Endometrial microvascular endothelial cells (primary cell): Measurements from ENCODE around the gene BMPER. TPM values are rescaled to one million over a fixed set of nuclear protein-coding genes. Genes with fewer than 3 reads are reported as not detected.

Experiments used
- in situ Hi-C: cut with HindIII; loops from 2 replicates; pipeline ENCODE4 v1.10.0; 2017; ENCODE audit warnings: low sequenced_read_pairs, low pct_unique_long_range_greater_than_20kb; ENCODE audit errors: inconsistent ontology term
- total RNA-seq: library from RNA; depleted of rRNA; stranded (reverse); fragments of >200 nt; gene quantifications from one replicate; pipeline ENCODE4 v1.2.3, GENCODE V29; 2015; ENCODE audit errors: inconsistent ontology term

BMPER gene
- total RNA-seq: not detected

DNA sequence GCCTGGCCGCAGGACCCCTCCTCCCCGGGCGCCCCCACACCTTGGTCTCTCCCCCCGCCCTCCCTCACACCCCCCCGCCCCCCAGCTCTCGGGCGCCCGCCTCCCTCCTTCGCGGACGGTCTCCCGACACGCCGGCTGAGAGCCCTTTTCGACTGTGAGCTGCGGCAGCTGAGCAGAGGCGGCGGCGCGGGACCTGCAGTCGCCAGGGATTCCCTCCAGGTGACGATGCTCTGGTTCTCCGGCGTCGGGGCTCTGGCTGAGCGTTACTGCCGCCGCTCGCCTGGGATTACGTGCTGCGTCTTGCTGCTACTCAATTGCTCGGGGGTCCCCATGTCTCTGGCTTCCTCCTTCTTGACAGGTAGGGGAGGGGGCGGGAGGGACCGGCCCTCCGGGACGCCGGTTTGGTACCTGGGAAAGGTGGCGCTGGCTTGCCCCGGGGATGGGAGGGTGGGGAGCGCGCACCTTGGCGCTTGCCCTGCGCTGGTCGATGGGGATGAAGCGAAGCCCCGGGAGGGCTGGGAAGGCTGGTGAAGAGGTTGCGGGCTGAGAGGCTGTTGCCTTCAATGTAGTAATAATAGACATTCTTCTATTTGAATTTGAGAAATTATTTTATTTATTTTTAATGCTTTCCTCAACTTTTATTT lies at the start of gene BMPER:
Gene BMPER, plus strand, starts transcription at position 151 of the 644 bp plus-strand sequence. Its CDS starts 75 bp downstream, at position 226.
- in situ Hi-C loops: no loop called here

DNA sequence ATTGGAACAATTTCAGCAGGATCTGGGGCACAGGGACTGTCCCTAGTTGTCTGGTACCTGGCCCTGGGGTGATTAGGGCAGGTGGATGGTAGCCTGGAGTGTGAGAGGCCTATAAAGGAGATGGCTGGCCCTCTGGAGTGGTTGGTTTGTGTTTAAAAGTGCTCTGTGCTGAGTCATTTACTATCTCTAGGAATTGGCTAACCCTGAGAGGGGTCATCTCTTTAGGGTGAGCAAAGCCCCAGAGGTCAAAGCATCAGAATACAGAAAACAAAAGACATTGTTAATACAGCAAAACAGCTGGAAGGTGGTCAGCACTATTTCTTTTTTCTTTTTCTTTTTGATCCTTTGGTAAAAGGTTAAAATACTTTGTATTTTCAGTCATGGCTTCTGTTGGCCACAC lies 43.4 kb upstream of the BMPER start:
- in situ Hi-C loops: no loop called here

DNA sequence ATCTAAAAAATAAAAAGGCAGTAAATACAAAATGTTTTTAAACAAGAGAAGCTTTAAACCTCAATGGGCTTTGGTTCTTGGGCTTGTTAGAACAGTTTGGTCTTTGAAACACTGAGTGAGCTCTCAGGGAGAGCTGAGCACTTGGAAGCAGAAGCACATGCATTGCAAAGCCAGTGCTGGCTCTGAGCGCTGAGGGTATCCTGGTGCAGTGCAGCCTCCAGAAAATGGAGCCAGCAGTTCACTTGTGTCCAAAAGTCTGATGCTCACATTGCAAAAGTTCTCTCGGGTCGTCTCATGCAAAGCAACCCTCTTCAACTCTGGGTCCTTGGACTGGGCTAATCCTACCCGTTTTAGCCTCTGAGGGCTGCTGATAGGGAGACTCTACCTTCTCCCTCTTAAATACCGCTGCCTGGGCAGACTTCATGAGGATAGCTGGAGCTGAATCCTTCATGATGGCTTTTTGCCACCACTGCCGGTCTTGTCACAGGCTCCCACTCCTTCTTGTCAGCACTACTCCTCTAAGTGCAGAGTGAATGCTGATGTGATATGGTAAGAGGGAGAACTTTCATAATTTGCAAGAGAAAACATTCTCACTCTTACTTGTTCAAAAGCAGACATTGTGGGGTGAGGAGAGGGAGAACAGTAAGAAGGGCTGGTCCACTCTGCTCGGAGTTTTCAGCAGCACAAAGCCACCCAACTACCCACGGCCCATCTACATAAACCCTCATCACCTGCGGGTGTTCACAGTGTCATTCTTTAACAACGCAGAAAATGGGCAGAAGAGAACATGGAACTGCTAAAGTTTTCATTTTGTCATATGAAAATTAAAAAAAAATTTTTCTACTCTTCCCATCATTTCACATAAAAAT lies 42.2 kb upstream of the BMPER start:
- in situ Hi-C loops: no loop called here

DNA sequence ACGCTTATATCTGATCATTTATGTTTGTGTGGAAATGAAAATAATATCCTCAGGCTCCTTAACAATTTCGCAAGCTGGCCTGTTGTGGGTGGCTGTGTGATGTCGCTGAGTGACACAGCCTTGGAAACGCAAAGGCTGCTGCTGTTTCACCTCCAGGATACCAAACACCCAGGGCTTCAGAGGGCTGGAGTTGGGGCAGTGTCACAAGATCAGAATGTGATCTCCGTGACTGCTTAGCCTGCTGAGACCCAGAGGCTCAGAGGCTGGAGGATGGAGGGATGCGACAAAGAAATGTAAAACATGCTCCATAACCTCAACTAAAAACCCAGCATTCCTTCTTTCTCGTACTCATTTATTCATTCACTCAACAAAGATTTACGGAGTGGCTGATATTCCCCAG lies 37.2 kb upstream of the BMPER start:
- in situ Hi-C loops: no loop called here

DNA sequence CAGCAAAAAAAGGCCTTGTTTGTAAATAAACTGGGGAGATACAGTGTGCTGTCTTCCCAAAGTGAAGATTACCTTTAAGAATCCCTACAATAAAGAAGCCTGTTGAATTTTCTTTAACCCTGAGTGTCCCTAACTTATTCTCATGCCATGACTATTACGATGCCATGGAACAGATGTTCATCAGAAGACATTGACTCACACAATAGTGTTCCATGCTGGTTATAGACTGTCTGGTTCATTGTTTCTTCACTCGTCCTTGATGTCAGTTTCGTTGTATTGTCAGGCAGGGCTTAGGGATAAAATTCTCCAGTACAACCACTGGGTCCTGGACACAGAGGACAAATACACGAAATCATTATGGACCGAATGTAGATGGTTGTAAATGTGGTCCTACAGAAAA lies 36.2 kb upstream of the BMPER start:
- in situ Hi-C loops: no loop called here

DNA sequence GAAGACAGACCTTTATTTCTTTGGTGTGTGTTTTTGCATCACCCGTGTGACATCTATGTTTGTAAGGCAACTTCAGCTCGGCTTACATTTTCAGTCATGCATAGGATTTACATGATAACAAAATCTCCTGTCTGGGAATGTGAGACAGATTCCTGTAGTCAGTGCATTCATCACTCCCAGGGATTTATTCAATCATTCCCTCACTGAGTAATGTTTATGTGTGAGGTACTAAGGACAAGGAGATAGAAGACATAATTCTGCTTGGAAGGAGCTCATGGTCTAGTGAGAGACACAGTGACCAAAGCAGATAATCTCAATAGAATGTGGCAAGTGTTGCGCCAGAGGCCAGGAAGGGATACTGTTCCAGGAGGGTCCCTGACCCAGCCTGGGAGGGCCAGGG lies 35.2 kb upstream of the BMPER start:
- in situ Hi-C loops: no loop called here

DNA sequence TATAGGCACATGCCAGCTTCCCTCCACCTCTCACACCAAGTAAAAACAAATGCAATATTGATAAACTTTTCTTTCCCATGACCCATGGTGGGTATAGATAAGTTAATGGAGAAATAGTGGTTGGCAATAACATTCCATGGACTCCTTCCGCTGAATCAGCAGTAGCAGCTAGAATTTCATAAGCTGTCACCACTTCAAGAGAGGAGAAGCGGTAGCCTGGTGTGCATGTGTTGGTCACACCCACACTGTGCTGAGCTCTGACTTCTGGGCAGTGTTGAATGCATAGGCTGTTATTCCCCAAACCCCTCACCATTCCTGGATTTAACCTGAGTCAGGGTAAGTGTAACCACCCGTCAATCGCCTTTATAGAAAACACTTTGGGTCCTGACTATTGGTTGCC lies 32.5 kb upstream of the BMPER start:
- in situ Hi-C loops: no loop called here

DNA sequence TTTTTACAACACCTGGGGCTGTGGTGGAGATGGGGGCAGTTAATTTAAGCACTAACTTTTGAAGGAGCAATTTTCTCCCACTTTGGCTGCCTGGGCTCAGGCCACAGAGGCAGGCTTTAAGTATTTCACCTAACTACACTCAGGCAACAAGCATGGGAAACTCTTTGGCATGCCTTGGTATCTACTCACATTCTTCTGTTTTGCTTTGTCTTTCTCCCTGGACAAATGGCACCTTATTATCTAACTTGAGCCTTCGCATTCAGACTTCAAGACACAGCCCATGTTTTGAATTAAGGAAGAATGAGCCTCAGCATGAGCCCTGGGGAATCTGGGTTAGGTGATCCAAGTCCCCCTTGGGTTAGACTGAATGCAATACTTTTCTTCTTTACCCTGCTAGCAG lies 31.8 kb upstream of the BMPER start:
- in situ Hi-C loops: no loop called here

DNA sequence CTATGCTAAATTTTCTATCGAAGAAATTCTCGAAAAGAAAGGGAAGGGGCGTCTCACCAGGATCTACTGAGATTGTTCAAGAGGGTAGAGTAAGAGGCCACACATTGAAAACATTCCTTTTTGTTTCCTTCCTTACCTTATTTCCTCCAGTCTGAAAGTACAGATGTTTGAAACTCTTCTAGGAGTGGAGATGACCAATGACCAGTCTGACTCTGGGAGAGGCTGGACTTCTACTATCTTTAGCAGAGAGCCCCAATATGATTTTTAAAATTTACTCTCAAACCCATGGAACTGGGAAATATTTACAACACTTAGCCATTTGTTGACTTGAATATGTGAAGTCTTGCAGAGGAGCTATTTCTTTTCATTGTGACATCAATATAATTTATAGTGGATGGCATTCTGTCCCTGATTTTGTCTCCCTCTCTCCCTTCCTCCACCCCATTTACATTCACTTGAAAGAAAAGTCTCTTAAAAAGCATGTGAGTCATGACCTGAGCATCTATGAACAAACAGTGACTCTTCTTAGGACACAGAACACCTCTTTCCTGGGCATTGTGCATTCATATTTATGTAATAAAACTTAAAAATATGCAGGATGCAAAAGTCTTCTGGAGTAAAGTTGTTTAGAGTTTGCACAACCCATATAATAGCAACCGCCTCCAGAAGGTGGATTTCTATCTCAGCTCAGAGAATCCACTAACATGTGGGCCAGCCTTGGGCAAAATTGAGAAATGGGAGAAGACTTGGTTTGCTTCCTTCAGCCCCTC lies 31.2 kb upstream of the BMPER start:
- in situ Hi-C loops: no loop called here

DNA sequence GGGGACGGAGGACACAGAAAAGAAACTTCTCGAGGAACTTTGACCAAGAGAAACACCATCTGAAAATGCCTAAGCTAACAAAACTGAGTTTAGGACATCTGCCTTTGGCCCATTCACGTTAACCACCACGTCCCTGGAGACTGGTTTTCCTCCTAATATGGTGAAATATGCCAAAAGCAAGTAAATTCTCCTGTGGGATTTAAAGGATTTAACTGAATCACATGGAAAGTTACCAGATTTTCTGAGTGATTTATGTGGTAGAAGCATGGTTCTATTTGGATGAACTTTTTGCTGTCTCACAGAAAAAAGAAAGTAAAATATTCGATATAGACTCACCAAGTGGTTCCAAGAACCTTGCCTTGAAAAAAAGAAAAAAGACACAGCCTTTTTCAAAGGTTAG lies 30.4 kb upstream of the BMPER start:
- in situ Hi-C loops: no loop called here

DNA sequence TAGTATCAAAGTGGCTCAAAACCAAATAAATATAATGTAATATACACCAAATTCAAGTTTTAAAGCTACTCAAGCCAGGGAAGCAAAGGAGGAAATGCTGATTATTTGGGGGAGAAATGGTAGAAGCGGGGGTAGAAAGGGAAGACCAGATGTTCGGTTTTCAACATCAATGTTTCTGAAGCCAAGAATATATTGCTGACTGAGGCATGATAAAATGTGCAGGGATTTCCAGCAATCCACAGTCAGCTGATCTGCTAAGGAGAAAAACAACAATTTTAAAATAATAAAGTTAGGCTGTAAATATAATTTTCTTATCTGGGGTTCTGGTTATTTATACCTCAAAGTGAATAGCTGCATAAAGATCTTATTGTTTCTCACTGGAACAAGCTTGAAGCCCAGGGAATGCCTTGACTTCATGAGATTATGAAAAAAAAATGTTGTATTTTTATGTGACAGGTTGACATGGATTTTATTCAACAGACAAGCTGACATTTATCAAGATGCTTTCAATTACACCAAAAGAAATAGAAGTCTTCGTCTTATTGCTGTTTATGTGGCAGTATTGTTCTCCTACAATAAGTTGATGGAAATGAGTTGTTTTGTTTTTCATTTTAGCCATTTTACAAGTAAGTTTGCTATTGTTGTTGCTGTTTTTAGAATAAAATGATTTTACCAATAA lies 28.6 kb upstream of the BMPER start:
- in situ Hi-C loops: no loop called here

DNA sequence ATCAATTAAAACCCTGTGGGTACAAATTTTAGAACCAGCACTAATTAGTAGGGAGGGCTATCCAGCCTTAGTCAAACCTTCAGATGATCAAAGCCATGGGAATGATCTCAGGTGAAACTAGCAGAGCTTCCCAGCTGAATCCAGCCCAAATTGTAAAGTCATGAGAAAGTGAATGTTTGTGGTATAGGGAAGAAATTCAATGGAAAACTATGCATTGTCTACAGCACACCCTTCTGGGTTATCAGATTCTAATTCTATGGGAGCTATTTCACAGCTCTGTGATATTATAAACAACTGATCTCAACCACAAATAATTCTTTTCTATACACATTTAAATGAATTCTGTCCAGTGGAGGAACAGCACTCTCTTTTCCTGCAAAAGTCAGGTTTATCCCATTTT lies 24.6 kb upstream of the BMPER start:
- in situ Hi-C loops: no loop called here

DNA sequence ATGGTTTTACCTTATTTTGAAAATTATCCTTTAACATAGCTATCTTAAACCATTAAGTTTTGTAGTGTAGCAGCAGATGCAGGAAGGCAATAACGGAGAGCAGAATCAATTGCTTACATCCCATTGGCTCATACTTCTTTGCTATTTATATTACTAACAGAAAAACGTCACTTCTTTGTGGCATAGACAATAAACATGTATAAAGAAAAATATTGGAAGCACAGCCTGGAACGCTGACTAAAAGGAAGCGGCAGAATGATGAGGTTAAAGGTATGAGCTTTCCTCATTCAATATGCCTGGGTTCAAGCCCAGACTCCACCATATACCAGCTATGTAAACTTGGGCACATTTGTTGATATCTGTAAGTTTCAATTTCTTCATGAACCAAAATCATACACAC lies 24.0 kb upstream of the BMPER start:
- in situ Hi-C loops: no loop called here

DNA sequence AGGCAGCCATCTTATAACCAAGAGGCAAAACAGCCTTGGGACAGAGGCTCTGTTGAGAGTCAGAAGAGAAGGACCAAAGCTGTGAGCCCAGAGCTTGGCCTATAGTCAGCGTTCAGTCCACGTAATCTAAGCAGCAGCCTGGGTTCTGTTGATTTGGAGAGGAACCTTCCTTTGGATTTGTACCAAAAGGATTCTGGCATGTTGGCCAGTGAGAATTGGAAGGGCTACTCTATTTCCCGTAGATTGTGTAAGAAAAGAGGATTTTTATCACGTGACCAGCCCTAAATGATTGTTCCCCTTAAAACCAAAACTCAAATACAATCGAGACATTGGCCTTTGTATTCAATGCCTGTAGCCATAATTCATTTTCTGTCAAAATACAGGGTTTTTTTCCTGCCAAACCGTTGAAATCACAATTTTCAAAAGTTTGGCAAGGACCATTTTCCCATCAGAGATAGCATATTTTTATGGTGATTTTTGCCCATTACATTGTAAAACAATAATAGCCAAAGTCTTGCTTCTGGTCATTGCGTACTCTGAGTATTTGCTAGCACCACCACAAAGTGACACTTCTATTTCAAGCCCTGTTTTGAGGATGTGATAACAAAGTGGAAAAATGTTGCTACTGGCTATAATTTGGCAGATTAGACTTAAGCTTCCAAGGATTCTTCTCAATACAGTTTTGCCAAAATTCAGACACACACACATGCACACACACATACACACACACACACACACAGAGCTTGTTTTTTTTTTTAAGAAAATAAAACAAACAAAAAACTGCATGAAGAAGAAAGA lies 23.1 kb upstream of the BMPER start:
- in situ Hi-C loops: no loop called here

DNA sequence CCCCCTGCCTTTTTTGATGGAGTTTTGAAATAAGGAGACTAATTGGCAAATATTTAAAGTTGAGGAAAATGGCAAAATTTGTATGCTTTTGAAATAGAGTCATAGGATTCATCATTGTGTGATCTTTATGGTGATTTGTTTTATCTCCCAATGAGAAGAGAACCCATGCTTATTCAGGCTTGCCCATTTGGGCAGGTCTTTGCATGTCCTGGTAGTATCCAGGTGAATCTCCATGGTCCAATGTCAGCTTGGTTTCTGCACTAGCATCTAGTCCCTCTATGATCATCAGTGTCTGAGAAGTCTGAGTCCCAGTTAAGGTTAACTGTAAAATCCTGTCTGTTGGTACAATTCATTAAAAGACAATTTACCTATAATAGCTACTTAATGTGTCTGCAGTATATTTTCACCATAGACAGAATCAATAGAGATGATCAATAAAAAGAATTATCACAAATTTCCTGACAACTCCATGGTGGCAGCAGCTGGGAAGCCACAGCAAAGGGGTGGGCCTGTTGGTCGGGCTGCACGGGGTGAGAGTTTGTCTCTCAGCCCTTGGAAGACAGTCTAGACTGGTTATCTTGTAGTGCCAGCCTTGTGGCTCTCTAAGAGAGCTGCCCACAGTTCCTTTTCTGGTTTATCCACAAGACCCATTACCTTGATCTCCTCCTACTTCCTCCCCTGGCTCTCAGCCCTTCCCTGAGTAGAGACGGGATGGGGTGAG lies 22.2 kb upstream of the BMPER start:
- in situ Hi-C loops: no loop called here

DNA sequence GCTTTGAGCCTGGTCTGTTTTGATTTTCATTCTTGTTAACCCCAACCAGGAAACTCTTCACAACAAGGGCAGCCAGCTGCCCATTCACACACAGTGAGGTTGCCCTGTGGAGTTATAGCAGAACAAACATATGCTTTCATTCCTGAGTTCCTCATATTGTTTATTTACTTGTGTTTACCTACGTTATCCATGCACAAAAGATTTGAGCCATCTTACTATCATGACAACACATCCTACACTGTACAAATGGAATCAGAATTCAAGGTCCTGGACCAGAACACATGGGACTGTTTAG lies 21.7 kb upstream of the BMPER start:
- in situ Hi-C loops: no loop called here

DNA sequence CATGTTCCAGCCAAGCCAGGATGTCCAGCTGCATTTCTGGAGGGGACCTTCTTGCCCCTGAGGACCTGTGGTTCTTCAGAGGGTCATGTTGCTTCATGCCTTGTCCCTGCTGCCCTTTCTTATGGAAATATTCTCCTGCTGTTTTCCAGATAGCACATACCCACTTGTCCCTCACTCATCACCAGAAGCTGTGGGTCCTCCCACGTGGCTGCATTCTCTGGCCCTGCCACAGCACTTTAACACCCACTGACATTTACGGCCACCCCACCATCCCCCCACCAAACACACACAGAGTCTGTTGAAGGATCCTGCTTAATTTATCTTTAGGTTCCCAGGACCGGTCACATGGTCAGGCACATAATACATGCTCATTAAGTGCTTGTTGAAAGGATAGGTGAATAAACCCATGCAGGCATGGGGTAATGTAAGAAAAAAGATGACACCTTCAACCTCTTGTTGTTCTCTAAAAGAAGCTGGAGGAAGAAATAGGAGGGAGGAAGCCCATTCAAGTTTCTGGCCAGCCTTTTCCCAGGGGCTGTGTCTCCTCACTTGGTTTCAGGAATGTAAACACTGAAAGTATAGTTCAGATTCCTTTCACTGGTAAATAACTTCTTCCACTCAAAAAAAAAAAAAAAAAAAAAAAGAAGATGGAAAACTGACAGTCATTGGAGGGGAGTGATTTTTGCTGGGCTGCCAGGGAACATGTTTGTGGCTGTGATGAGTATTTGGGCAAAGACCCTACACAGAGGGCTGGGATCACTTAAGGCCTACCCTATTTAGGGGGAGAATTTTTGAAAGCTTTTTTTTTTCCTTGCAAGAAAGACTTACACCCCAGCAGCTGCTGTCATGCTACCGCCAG lies 19.8 kb upstream of the BMPER start:
- in situ Hi-C loops: no loop called here
